Stimulated activated CD8-positive, alpha-beta memory T cell treated with anti-CD3 and anti-CD28 coated beads, Interleukin-2, amount 100 ng/mL, for 1 hour (primary cell): Measurements from ENCODE around the gene IDE.
"Not testable (repeated sequence)": the region's sequence is repeated elsewhere in the genome, so short reads cannot be mapped to it uniquely, and the experiment has no call there.

ENCODE experiments used
- DNase-seq, 2 donors: peaks; one replicate each; pipeline ENCODE4 v3.0.0-alpha.2; 2020; ENCODE audit warnings: low read depth in 2 of 2

The IDE gene

DNA sequence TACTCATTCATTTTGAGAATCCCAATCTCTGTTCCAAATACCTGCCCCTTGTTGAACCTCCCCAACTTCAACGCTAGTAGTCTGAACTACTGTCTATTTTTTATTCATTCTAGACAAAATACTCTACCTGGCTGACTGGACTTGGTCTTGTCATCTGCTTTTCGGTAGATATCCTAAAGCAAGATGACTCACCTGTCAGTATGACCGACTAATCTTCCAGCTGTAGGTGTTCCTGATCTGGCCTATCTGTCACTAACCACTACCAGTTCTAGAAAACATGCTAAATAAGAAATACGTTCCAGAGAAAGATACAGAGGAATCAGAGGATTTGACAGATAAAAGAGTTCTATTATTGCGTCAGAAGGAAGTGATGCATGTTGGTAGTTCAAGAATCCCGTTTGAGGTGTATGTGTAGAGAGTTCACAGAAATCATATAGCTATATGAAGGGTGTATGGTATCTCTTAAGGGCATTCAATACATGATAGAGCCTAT lies 81.1 kb downstream of the IDE start:
- DNase-seq = no peak

DNA sequence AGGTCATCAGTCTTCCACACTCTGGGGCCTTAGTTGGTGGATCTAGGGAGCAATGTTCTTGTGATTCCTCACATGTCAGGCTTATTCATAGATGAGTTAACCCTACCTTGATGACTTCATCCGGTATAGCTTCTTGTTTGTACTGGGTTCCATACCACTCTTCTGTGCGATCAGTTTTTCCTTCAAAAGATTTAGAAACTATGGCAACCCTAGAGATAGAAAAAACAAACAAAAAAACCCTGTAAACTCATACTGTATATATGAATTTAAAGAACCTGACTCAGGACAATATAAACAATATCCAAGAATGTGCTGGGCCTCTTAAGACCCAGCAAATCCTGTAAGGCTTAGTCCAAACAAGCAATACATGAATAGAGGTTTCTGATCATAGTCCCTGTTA lies 83.5 kb downstream of the IDE start:
- DNase-seq = no peak

DNA sequence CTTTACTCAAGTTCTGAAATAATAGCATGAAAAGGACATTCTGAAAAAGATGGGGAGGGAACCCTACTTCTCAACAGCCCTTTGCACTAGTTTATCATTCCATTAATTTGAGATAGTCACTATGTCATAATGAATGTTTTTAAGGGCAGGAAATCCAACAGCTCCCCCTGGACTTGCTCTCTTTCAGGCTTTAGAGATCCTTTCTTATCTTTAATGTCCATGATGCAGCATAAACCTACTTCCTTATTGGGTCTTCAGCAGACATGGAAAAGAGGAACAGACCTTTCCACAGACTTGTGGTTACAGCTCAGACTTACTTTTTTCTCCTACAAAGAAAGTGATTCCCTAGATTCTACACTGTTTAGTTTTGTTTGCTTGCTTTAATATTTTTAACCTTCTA lies 87.3 kb downstream of the IDE start:
- DNase-seq = no peak

DNA sequence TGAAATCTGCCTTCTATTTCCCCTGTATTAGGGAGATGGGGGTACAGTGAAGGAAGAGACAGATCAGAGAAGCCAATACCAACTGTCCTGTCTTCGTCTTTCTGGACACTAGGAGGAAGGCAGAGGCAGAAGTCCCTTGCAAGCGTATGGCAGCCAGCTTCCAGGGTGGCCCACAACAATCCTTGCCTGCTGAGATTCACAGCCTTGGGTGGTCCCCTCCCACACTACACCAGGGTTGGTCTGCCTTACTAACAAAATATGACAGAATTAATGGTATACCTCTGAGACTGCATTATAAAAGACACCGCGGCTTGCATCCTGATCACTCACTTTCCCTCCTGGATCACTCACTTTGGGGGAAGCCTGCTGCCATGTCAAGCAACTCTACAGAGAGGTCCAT lies 90.4 kb downstream of the IDE start:
- no peak for DNase-seq

DNA sequence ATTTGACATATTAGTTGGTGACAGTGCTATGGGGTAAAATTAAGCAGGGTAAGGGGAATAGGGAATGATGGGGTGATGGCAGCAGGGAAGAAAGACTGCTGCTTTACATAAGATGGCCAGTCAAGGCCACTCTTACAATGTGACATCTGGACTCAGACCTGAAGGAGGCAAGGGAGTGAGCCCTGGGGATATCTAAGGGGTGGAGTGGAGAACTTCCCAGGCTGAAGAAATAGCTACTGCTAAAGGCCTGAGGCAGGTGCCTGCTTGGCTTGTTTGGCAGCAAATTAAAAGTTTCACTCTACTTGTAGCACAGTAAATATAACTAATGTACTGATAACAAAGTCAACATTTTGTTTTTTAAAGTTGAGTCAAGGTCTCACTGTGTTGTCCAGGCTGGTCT lies 93.5 kb downstream of the IDE start:
- no peak for DNase-seq

DNA sequence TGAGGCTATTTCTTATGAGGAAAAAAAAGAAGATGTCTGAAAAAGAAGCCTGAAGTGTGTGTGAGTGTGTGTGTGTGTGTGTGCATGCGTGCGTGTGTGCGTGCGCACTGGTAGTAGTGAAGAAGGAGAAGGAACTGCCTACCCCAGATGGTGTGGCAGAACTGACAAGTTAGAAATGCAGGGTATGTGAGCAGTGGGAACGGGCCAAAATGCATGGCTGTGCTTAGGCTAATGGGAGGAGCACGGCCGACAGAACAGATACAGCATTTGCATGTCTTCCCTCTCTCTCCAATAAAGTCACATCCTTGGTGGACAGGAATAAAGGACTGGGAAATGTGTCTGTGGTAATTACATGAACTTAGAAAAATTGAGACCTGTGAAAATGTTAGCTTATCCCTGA lies 94.3 kb downstream of the IDE start:
- DNase-seq = no peak

DNA sequence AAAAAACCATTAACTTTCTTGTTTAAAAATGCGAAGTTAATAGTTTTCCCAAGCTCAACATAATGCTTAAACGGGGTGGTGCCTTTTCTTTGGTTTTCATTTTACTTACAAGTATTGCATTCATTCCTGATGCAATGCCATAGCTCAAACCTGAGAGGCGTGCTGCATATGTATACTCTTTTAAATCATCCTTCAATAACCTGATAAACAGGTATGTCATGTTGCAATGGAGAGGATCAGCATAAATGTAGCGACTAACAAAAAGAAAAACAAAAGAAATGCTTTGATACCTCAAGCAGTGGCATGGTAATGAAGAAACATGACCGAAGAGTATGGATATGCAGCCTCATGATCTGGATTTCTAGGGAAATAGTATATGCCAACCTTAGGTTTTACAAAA lies 95.4 kb downstream of the IDE start:
- no peak for DNase-seq

DNA sequence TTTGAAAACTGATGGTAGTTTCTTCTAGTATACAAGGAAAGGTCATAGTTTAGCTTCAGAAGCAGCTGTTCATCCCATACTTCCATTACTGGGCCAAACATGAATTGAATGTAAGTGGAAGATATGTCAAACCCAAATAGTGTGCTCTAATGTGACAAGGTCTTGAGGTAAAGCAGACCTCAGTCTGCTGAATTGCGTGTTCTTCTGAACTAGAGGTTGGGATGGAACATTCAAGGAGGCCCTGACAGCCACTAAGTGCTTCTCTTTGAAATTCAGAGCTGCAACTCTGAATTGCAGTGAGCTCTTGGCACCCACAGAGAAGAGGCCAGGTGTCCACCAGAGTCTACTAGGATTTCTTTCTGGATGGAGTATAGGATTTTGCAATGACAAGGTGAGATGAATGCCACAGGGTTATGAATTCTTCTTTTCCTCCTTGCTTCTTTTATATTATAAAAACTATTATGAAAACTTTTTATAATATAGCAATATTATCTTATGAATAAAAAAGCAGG lies 98.5 kb downstream of the IDE start:
- DNase-seq = no peak

DNA sequence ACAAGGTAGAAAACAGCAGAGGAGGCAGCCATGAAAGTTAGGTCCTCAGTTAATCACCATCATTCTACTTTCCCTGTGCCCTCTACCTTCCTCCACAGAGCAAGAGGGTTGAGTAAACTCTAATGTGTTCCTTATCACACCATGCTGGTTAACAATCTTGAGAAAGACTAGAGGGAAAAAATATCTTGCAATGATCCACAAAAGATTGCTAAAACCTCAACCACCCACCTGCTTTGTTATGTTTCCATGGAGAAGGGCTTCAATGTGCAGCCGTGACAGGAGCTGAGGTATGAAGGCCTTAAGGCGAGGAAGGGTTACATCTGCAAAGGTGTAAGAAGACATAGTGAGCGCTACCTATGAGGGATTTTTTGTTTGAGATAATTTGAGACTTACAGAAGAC lies 103.9 kb downstream of the IDE start:
- no peak for DNase-seq

DNA sequence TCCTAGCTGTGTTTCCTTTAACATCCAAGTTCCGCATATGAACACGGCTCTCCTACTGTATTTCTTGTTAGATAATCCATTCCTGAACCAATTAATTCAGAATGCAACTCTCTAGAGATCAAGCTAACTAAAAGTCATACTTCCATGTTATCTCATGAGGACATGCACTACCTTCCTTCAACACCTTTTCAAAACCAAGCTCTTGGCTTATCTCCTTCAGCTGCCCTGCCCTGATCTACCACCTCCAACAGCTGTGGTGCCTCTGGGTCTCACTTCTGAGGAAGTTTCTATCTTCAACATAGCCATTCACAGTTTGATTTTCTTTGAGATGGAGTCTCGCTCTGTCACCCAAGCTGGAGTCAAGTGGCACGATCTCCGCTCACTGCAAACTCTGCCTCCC lies 109.5 kb downstream of the IDE start:
- no peak for DNase-seq

DNA sequence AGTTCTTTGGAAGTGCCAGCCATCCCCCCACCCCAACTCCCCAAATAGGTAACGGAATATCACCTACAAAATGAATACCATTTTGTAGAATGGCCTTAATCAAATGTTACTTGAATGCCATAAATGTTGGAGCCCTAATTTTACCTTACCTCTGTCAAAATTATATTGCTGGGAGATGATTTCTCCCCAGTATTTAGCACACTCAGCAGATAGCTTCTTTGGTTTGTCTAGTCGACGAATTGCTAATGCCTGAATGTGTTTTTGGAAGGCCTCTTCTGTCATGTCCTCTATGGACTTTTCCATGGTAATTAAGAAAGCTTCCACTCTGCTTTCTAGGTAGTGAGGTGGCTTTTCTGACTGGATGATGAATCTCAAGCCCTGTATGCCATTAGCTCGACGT lies 110.3 kb downstream of the IDE start:
- no peak for DNase-seq

DNA sequence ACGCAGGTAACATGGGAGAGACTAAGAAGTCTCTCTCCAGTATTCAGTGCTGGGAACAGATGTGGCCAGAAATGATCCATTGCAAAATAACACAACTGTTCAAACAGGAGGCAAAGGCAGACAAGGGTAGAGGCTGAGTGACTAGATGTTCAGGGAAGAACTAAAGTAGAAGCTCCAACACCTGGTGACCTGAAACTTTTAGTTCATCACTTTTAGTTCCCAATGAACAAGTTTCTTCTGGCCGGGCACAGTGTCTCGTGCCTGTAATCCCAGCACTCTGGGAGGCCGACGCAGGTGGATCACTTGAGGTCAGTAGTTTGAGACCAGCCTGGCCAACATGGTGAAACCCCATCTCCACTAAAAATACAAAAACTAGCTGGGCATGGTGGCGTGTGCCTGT lies 118.9 kb downstream of the IDE start:
- DNase-seq = not testable (repeated sequence)

DNA sequence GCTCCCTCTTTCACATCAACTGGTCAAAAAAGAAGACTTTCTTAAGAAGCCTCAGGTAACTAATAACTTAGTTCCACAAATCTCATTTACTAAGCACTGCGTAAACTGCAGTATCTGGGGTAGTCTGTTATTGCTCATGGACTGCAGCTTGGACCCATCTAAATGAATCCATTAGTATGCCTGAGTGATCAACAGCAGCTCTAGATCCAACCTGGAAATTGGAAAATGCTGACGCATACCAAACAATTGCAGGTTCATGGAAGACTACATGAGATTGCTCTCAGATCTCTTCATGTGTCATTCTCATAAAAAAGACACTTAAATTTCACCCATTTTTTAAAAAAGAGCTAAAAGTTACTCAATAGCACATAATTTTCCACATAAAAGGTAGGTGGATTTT lies 121.6 kb downstream of the IDE start:
- DNase-seq = no peak

DNA sequence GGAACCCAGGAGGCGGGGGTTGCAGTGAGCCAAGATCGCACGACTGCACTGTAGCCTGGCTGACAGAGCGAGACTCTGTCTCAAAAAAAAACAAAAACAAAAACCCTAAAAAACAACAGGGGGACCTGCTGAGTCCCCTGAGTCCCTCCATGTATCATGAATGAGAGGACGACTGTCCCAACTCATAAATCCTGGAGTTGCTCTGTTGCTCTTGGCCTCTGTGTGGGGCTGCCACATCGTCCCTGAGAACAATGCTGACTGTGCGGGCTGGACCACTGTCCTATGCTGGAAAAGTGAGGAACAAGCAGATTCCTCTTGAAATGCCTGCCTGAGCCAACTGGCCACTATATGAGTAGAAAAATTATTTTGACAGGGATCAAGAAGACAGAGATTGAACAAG lies 122.5 kb downstream of the IDE start:
- DNase-seq = no peak

DNA sequence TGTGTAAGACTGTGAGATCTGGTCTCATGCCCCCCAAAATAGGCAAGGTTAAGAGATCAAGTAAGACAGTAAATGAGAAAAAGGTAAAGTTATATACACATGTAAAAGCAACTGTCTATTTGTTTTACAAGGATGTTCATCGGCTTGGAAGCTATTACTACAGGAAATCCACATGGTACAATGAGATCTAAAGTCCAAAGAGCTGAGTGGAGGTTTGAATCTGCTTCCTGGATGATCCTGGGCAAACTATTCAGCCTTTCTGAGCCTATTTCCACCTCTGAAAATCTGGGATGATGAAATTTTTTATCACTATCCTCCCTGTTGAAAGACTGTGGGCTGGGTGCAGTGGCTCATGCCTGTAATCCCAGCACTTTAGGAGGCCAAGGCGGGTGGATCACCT lies 123.0 kb downstream of the IDE start:
- no peak for DNase-seq

DNA sequence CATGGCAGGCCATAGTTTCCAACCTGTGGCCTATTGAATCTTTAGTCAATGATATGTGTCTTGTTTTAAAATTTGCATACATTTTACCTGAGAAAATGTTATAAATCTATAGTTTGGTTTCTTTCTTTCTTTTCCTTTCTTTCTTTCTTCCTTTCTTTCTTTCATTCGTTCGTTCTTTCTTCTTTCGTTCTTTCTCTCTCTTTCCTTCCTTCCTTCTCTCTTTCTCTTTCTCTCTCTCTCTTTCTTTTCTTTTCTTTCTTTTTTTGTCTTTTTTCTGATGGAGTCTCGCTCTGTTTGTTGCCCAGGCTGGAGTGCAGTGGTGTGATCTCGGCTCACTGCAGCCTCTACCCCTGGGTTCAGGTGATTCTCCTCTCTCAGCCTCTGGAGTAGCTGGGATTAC lies 133.3 kb downstream of the IDE start:
- DNase-seq = no peak

DNA sequence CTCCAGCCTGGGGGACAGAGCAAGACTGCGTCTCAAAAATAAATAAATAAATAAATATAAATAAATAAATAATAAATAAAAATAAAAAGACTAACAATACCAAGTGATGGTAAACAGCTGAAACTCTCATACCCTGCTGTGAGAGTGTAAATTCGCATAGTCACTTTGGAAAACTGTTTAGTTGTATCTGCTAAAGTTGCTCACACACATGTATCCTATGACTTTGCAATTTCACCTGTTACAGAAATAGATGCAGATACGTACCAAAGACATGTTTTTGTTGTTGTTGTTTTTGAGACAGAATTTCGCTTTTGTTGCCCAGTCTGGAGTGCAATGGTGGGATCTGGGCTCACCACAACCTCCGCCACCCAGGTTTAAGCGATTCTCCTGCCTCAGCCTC lies 135.7 kb downstream of the IDE start:
- no peak for DNase-seq

DNA sequence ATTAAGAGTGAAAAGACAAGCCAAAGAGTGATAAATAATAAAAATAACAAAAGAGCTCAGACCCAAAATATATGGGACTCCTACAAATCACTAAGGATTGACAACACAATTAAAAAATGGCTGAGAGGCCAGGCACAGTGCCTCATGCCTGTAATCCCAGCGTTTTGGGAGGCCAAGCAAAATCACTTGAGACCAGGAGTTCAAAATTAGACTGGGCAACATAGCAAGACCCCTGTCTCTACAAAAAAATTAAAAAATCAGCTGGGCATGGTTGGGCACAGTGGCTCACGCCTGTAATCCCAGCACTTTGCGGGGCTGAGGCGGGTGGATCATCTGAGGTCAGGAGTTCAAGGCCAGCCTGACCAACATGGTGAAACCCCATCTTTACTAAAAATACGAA lies 137.3 kb downstream of the IDE start:
- DNase-seq = no peak

DNA sequence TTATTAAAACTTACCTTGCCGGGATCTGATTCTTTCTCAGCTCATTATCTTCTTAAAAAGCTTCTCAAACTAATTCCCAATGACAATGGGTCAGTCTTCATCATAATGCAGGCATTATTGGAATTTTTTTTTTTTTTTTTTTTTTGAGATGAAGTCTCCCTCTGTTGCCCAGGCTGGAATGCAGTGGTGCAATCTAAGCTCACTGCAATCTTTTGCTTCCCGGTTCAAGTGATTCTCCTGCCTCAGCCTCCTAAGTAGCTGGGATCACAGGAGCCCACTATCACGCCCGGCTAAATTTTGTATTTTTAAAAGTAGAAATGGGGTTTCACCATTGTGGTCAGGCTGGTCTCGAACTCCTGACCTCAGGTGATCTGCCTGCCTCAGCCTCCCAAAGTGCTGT lies 137.8 kb downstream of the IDE start:
- DNase-seq = not testable (repeated sequence)

DNA sequence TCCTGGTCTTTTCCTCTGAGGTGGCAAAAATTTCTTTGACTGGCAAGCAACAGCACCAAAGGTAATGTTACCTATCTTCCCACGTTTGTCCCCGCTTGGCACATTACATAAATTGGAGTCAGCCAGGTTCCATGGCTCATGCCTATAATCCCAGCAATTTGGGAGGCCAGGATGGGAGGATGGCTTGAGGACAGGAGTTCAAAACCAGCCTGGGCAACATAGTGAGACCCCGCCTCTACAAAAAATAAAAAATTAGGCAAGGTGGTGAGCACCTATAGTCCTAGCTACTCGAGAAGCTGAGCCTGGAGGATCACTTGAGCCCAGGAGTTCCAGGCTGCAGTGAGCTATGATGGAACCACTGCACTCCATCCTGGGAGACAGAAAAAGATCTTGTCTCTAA lies 139.5 kb downstream of the IDE start:
- no peak for DNase-seq

DNA sequence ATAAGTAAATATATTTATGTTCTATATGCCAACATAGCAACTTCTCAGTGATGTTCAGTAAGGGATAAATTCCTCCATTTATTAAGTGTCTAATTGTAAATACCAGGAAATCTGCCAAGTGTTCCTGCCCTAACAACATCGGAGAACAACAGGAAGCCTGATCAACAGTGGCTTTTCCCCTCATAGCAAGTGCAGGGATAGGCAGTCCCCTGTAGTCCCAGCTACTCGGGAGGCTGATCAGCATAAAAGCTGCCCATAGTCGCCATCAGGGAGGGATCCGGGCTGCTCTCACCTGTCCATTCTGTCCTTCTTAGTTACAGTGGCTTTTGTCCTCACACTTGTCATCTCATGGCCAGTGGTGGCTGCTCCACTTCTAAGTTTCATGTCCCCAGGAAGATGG lies 141.3 kb downstream of the IDE start:
- DNase-seq = no peak

DNA sequence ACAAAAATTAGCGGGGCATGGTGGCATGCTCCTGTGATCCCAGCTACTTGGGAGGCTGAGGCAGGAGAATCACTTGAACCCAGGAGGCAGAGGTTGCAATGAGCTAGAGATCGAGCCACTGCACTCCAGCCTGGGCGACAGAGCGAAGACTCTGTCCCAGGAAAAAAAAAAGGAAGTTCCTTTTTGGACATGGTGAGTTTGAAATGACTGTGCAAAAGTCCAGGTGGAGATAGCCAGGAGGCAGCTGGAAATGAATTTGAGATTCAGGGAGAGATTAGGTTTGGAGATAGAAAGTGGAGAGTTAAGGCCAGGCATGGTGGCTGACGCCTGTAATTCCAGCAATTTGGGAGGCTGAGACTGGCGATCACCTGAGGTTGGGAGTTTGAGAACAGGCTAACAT lies 143.8 kb downstream of the IDE start:
- DNase-seq = no peak

DNA sequence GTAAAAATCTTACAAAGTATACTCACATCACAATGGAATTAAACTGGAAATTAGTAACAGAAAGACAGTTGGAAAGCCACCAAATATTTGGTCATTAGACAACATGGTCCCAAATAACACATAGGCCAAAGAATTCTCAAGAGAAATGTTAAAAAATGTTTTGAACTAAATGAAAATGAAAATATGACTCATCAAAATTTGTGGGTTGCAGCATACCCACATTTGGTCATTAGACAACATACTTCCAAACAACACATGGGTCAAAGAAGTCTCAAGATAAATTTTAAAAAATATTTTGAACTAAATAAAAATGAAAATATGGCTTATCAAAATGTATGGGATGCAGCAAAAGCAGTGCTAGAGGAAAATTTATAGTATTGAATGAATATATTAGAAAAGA lies 152.3 kb downstream of the IDE start:
- DNase-seq = no peak

DNA sequence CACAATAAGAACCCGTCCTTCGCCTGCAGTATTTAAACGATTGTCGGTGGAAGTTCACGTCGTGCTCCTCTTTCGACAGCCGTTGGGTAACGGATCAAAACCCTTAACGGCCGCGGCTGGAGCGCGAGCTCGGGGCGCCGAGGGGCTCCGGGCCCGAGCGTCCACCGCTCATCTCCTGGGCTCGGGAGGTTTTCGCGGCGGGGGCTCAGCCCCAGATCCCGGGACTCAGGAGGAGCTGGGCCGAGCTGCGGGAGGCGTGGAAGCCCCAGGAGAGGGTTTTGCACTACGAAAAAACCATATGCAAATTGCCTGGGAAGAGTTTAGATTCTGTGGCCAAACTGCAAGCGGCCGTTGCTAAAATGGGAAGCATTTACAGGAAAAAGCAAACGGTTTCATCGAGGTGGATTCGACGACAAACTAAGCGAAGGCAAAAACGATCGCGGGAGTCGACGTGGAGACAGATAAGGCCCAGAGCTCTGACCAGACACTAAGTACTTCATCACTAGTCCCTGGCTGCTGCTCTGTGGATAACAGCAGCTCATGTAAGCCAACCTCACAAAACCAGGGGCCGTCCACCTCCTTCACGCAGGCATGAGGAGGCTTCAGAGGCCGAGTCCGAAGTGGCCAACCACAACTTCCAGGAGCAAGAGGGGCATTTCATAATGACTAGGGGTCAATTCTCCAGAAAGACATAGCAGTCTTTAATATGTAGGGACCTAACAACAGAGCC lies 153.2 kb downstream of the IDE start:
- no peak for DNase-seq
